ENCODE data around the gene VPS52.
A peak's percentile ranks its signal among the peaks of the same experiment; 100 is the strongest.
"Not testable (repeated sequence)": the region's sequence is repeated elsewhere in the genome, so short reads cannot be mapped to it uniquely, and the experiment has no call there.

Gene VPS52

GRCh38 chr6:33248932-33249731 lies 22.5 kb downstream of the VPS52 start:
- DNase-seq: peak; percentile 99

- no peak for DNase-seq
Measured at GRCh38 chr6:33248643-33248931, 23.1 kb downstream of the VPS52 start.

- peak; percentile 92 for DNase-seq
Measured at GRCh38 chr6:33247977-33248642, 23.6 kb downstream of the VPS52 start.

- DNase-seq: no peak
Measured at GRCh38 chr6:33243476-33243875, 28.2 kb downstream of the VPS52 start.

- peak; percentile 72 for DNase-seq
Measured at GRCh38 chr6:33241968-33242367, 29.7 kb downstream of the VPS52 start.

GRCh38 chr6:33237741-33238140 lies 33.9 kb downstream of the VPS52 start:
- DNase-seq: no peak

GRCh38 chr6:33236852-33237251 lies 34.8 kb downstream of the VPS52 start:
- DNase-seq: no peak

- DNase-seq: no peak
Measured at GRCh38 chr6:33236328-33236727, 35.3 kb downstream of the VPS52 start.

- DNase-seq: no peak
Measured at GRCh38 chr6:33235221-33235634, 36.4 kb downstream of the VPS52 start.

- DNase-seq: not testable (repeated sequence)
Measured at GRCh38 chr6:33226503-33227120, 45.1 kb downstream of the VPS52 start.

GRCh38 chr6:33217681-33218080 lies 54.0 kb downstream of the VPS52 start:
- DNase-seq: no peak

- DNase-seq: no peak
Measured at GRCh38 chr6:33217246-33217645, 54.4 kb downstream of the VPS52 start.

- no peak for DNase-seq
Measured at GRCh38 chr6:33216117-33216649, 55.5 kb downstream of the VPS52 start.

GRCh38 chr6:33215271-33216116 lies 56.2 kb downstream of the VPS52 start:
- no peak for DNase-seq

- no peak for DNase-seq
Measured at GRCh38 chr6:33213989-33214335, 57.7 kb downstream of the VPS52 start.

GRCh38 chr6:33213166-33213988 lies 58.3 kb downstream of the VPS52 start:
- DNase-seq: no peak

GRCh38 chr6:33212857-33213165 lies 58.9 kb downstream of the VPS52 start:
- DNase-seq: no peak

GRCh38 chr6:33211666-33212422 lies 59.8 kb downstream of the VPS52 start:
- no peak for DNase-seq

- no peak for DNase-seq
Measured at GRCh38 chr6:33211136-33211535, 60.5 kb downstream of the VPS52 start.

GRCh38 chr6:33209856-33210255 lies 61.8 kb downstream of the VPS52 start:
- no peak for DNase-seq
